ENCODE data around the gene MET. TPM values are rescaled to one million over a fixed set of nuclear protein-coding genes. Genes with fewer than 3 reads are reported as not detected.
A peak's percentile ranks its signal among the peaks of the same experiment; 100 is the strongest.

Gene MET
- total RNA-seq, 1 donor from 2014 or later = 23.6 TPM

DNA sequence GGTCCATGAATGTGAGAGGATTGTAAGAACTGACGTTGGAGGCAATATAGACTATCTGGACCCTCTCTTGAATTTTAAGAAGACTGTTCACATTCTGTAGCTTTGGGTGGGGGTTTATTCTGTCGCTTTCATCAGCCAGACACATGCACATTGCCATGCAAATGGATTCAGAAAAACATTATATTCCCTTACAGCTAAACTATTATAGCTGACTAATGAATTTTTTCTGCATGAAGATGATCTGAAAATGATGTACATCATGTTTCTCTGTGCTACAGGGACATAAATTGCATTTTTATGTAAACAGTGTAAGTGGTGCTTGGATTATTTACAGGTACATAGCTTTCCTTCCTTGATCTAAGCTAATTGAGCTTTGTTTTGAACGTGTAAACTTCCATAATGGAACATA lies 1.5 kb downstream of the MET start:
- peaks cover 36% of the 10 kb centered on the region for H3K4me1 Mint-ChIP-seq (ENCODE audit: low read depth)
- H3K27ac Mint-ChIP-seq (ENCODE audit: unreplicated experiment) = no peak overlapping the region
- DNase-seq (ENCODE audit: low spot score) = no peak
- H3K36me3 Mint-ChIP-seq (ENCODE audit: low read depth) = no peaks in the 10 kb centered on the region
- H3K9me3 Mint-ChIP-seq (ENCODE audit: low read depth) = peaks cover 3% of the 10 kb centered on the region
- TF ChIP-seq, protein P1, sequence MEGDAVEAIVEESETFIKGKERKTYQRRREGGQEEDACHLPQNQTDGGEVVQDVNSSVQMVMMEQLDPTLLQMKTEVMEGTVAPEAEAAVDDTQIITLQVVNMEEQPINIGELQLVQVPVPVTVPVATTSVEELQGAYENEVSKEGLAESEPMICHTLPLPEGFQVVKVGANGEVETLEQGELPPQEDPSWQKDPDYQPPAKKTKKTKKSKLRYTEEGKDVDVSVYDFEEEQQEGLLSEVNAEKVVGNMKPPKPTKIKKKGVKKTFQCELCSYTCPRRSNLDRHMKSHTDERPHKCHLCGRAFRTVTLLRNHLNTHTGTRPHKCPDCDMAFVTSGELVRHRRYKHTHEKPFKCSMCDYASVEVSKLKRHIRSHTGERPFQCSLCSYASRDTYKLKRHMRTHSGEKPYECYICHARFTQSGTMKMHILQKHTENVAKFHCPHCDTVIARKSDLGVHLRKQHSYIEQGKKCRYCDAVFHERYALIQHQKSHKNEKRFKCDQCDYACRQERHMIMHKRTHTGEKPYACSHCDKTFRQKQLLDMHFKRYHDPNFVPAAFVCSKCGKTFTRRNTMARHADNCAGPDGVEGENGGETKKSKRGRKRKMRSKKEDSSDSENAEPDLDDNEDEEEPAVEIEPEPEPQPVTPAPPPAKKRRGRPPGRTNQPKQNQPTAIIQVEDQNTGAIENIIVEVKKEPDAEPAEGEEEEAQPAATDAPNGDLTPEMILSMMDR (IDR thresholded peaks at IDR 0.05) = no peak
- peak overlapping the region; percentile 89 for H3K4me3 Mint-ChIP-seq (ENCODE audit: unreplicated experiment)
- H3K27me3 Mint-ChIP-seq (ENCODE audit: low read depth) = no peaks in the 10 kb centered on the region

DNA sequence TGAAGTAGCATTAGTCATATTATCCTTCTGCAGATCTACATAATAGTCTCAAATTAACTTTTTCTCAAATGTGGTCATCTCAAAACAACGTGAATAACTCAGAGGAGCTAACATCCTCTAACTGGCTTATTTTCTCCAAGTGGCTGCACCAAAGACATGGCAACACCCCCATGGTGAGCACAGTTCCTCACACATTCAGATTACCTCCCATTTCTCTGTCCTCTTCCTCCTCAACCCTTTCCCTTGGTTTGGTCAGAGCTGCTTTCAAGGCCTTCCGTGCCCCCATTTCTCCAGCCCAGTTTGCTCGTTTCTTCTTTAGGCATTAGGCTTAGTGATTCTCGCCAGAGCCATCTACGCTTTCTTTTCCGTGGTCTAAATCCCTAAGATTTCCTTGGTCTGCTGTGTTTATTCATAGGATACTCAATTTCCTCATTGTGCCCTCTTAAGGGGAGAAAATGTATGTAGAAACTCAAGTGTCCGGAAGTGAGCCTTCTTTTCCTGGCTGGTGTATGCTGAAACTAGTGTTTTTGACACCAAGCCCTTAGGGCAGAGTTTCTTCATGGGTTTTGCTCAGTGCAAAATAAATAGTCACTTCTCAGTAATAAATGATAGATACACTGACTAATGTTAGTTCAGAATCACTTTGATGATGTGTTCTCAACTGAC lies 2.6 kb downstream of the MET start:
- H3K27me3 Mint-ChIP-seq (ENCODE audit: low read depth) = no peaks in the 10 kb centered on the region
- TF ChIP-seq, protein P1 (IDR thresholded peaks at IDR 0.05) = peak; percentile 17
- no peak for DNase-seq (ENCODE audit: low spot score)
- H3K4me1 Mint-ChIP-seq (ENCODE audit: low read depth) = peaks cover 36% of the 10 kb centered on the region
- no peaks in the 10 kb centered on the region for H3K36me3 Mint-ChIP-seq (ENCODE audit: low read depth)
- no peak overlapping the region for H3K4me3 Mint-ChIP-seq (ENCODE audit: unreplicated experiment)
- H3K9me3 Mint-ChIP-seq (ENCODE audit: low read depth) = peaks cover 2% of the 10 kb centered on the region
- peak overlapping the region; percentile 19 for H3K27ac Mint-ChIP-seq (ENCODE audit: unreplicated experiment)

DNA sequence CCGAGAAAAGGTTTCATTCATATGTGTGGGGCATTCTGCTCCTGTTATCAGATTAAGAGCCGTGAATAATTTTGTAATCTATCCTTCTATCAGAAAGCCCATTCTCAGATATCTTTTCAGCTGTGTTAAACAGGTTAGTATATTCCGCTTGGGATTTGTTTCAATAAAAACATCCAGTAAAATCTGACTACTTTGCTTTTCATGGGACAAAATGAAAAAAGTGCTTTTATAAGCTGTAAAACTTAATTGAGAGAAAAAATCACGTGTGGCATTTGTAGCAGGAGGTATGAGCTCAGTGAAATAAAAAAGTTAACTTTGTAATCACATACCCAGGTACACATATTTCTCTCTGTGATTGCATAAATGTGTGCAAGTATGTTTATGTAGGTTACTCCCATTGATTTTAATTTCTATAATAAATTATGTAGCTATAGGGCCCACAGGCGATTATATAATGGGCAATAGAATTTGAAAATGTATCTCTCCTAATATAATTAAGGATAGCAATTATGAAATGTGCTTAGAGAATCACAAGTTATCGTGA lies 3.9 kb downstream of the MET start:
- Mint-ChIP-seq H3K36me3 (ENCODE audit: low read depth) (no peaks in the 10 kb centered on the region), H3K9me3 (ENCODE audit: low read depth) (no peaks in the 10 kb centered on the region), H3K4me3 (ENCODE audit: unreplicated experiment) (no peak overlapping the region), H3K27ac (ENCODE audit: unreplicated experiment) (no peak overlapping the region), H3K4me1 (ENCODE audit: low read depth) (peaks cover 36% of the 10 kb centered on the region), H3K27me3 (ENCODE audit: low read depth) (no peaks in the 10 kb centered on the region)
- TF ChIP-seq, protein P1 (IDR thresholded peaks at IDR 0.05) = no peak
- no peak for DNase-seq (ENCODE audit: low spot score)

DNA sequence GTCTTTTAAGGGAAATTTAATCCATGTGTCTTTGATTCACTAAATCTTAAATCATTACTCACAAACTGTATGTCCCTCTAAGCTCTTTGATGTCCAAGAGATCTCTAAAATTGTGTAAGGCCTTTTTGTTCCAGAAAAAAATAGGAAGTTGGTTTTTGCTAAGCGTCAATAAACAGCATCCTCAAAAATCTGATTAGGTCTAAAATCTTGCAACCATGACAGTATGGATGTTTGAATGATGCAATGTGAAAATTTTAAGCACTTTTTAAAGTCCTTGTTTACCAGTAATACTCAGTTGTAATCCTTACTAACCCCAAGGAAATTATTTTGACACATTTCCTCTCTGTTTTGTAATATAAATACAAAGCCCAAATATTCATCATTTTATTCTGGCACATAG lies 6.8 kb downstream of the MET start:
- peaks cover 4% of the 10 kb centered on the region for H3K9me3 Mint-ChIP-seq (ENCODE audit: low read depth)
- no peak overlapping the region for H3K4me3 Mint-ChIP-seq (ENCODE audit: unreplicated experiment)
- no peak overlapping the region for H3K27ac Mint-ChIP-seq (ENCODE audit: unreplicated experiment)
- no peaks in the 10 kb centered on the region for H3K36me3 Mint-ChIP-seq (ENCODE audit: low read depth)
- H3K4me1 Mint-ChIP-seq (ENCODE audit: low read depth) = peaks cover 24% of the 10 kb centered on the region
- no peaks in the 10 kb centered on the region for H3K27me3 Mint-ChIP-seq (ENCODE audit: low read depth)
- DNase-seq (ENCODE audit: low spot score) = no peak
- TF ChIP-seq, protein P1 (IDR thresholded peaks at IDR 0.05) = no peak

DNA sequence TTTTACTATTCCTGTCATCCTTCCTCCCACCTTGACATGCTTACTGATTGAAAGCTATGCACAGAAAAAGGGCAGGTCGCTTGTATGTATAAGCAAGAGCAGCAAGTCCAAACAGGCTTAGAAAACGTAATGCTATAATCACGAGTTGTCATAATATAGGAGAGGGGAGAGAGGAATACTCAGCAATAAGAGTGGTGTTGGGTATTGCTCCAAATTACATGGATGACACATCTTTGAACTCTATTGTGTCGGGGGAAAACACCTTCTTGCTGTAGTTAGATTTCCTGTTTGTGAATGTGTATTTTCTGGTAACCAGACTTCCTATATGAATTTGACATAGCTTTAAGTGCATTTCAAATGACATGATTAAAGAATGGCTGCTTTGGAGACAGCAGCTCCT lies 7.5 kb downstream of the MET start:
- H3K36me3 Mint-ChIP-seq (ENCODE audit: low read depth) = no peaks in the 10 kb centered on the region
- H3K4me1 Mint-ChIP-seq (ENCODE audit: low read depth) = peaks cover 18% of the 10 kb centered on the region
- no peaks in the 10 kb centered on the region for H3K27me3 Mint-ChIP-seq (ENCODE audit: low read depth)
- no peak overlapping the region for H3K4me3 Mint-ChIP-seq (ENCODE audit: unreplicated experiment)
- no peak for DNase-seq (ENCODE audit: low spot score)
- TF ChIP-seq, protein P1 (IDR thresholded peaks at IDR 0.05) = no peak
- H3K9me3 Mint-ChIP-seq (ENCODE audit: low read depth) = peaks cover 4% of the 10 kb centered on the region
- no peak overlapping the region for H3K27ac Mint-ChIP-seq (ENCODE audit: unreplicated experiment)

Measured in chondrocyte (in vitro differentiated cells).